ENCODE data around the gene AGBL4. TPM values are rescaled to one million over a fixed set of nuclear protein-coding genes. Genes with fewer than 3 reads are reported as not detected.

Gene AGBL4
- total and polyA plus RNA-seq, 9 of the 15 experiments (the other 6 are each of a cell fraction or from before 2014, with no cell fraction given) = 0.11 TPM; not detected in 7

- in situ Hi-C loops (cut with MboI) (no loop called here), intact Hi-C loops (cut with micrococcal nuclease) (no loop called here)
- Histone ChIP-seq H3K9me3 (replicated peaks; ENCODE audit: control insufficient read depth, insufficient read depth, low read depth, low read length) (no peaks in the 10 kb centered on the region), H3K4me1 (replicated peaks in 1 of 2; ENCODE audit: control insufficient read depth in 2 of 2, insufficient read depth in 2 of 2, low read length in 2 of 2) (no peaks in the 10 kb centered on the region), H3K79me2 (ENCODE audit: control insufficient read depth, insufficient read depth, low read length) (no peaks in the 10 kb centered on the region), H3K27ac (ENCODE audit: extremely low read depth, low read depth, low read length) (no peak overlapping the region), H3K4me3 (no peak overlapping the region), H3K27me3 (ENCODE audit: control insufficient read depth in 2 of 2, insufficient read depth in 2 of 2, low read length in 2 of 2) (0 out of 5 replicates have a peak, but pooled peaks cover 0 to 6% of the 10 kb centered on the region in 2 experiments), H2AFZ (ENCODE audit: low read depth, low read length) (no peak overlapping the region), H3K36me3 (ENCODE audit: control insufficient read depth, insufficient read depth, low read length) (no peaks in the 10 kb centered on the region), H4K20me1 (replicated peaks; ENCODE audit: control insufficient read depth, insufficient read depth, low read length) (no peaks in the 10 kb centered on the region), H3K4me2 (ENCODE audit: insufficient read depth, low read length) (no peak overlapping the region), H3K9ac (ENCODE audit: insufficient read depth in 1 of 2, low read depth in 2 of 2, low read length in 2 of 2) (no peak overlapping the region), H3K9me1 (ENCODE audit: control insufficient read depth, insufficient read depth, low read length) (no peaks in the 10 kb centered on the region)
- WGBS (ENCODE audit: insufficient coverage, low coverage, missing lambda C conversion rate) = 3% methylated on average over 2 of the region's 2 CpGs
- CTCF ChIA-PET (ENCODE audit: low intra/inter-chr PET ratio) = no interaction called here
- FAIRE-seq (no peak), ATAC-seq (no peak), DNase-seq (ENCODE audit: extremely low read depth in 1 of 4, low spot score in 3 of 4) (no peak)
- no TSS peak for BruUV-seq (replicated peaks)
- POLR2A ChIA-PET = interaction anchor here (0.7 kb wide), 1 partner anchor 1551 kb away, joined by 3 read pairs; no protein-coding TSS in a partner anchor
- no peak for TF ChIP-seq NCOA4 (IDR thresholded peaks at IDR 0.05; ENCODE audit: partially characterized antibody)
- TF ChIP-seq SNAPC5 (CRISPR knock-in tag; IDR thresholded peaks at IDR 0.05) = no peak
- no peak for TF ChIP-seq SMAD4 (CRISPR knock-in tag; conservative IDR thresholded peaks at IDR 0.05)
- TF ChIP-seq, protein P1, sequence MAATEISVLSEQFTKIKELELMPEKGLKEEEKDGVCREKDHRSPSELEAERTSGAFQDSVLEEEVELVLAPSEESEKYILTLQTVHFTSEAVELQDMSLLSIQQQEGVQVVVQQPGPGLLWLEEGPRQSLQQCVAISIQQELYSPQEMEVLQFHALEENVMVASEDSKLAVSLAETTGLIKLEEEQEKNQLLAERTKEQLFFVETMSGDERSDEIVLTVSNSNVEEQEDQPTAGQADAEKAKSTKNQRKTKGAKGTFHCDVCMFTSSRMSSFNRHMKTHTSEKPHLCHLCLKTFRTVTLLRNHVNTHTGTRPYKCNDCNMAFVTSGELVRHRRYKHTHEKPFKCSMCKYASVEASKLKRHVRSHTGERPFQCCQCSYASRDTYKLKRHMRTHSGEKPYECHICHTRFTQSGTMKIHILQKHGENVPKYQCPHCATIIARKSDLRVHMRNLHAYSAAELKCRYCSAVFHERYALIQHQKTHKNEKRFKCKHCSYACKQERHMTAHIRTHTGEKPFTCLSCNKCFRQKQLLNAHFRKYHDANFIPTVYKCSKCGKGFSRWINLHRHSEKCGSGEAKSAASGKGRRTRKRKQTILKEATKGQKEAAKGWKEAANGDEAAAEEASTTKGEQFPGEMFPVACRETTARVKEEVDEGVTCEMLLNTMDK (IDR thresholded peaks at IDR 0.05; ENCODE audit: borderline replicate concordance, insufficient read depth, low read depth, low read length, poor library complexity, severe bottlenecking) = no peak
- TF ChIP-seq HNRNPH1 (optimal IDR thresholded peaks at IDR 0.05; ENCODE audit: low read depth, low read length) = no peak
- TF ChIP-seq CHD7 (IDR thresholded peaks at IDR 0.05; ENCODE audit: low read depth, low read length) = no peak
Observed at GRCh38 chr1:48695161-48695560, 1328.6 kb downstream of the AGBL4 start.
